ENCODE measurements around the gene TRAK2.
"Not testable (repeated sequence)": the region's sequence is repeated elsewhere in the genome, so short reads cannot be mapped to it uniquely, and the experiment has no call there.

The TRAK2 gene

GRCh38 chr2:201415149-201415548 lies 36.1 kb downstream of the TRAK2 start:
- no peak for DNase-seq (ENCODE audit: low spot score)

- DNase-seq (ENCODE audit: low spot score) = no peak
Observed at GRCh38 chr2:201414099-201415023, 36.9 kb downstream of the TRAK2 start.

- no peak for DNase-seq (ENCODE audit: low spot score)
Observed at GRCh38 chr2:201413552-201413951, 37.7 kb downstream of the TRAK2 start.

- no peak for DNase-seq (ENCODE audit: low spot score)
Observed at GRCh38 chr2:201413143-201413542, 38.1 kb downstream of the TRAK2 start.

- DNase-seq (ENCODE audit: low spot score) = no peak
Observed at GRCh38 chr2:201411421-201411820, 39.8 kb downstream of the TRAK2 start.

GRCh38 chr2:201408931-201409330 lies 42.3 kb downstream of the TRAK2 start:
- DNase-seq (ENCODE audit: low spot score) = no peak

- DNase-seq (ENCODE audit: low spot score) = no peak
Observed at GRCh38 chr2:201407265-201407664, 44.0 kb downstream of the TRAK2 start.

- DNase-seq (ENCODE audit: low spot score) = peak; percentile 41
Observed at GRCh38 chr2:201406077-201406662, 45.1 kb downstream of the TRAK2 start.

GRCh38 chr2:201404699-201405280 lies 46.5 kb downstream of the TRAK2 start:
- DNase-seq (ENCODE audit: low spot score) = no peak

- DNase-seq (ENCODE audit: low spot score) = no peak
Observed at GRCh38 chr2:201403880-201404279, 47.4 kb downstream of the TRAK2 start.

GRCh38 chr2:201402651-201403562 lies 48.4 kb downstream of the TRAK2 start:
- no peak for DNase-seq (ENCODE audit: low spot score)

GRCh38 chr2:201401815-201402214 lies 49.4 kb downstream of the TRAK2 start:
- DNase-seq (ENCODE audit: low spot score) = no peak

- DNase-seq (ENCODE audit: low spot score) = no peak
Observed at GRCh38 chr2:201396595-201396994, 54.7 kb downstream of the TRAK2 start.

- no peak for DNase-seq (ENCODE audit: low spot score)
Observed at GRCh38 chr2:201383136-201383535, 68.1 kb downstream of the TRAK2 start.

- DNase-seq (ENCODE audit: low spot score) = no peak
Observed at GRCh38 chr2:201378496-201379397, 72.5 kb downstream of the TRAK2 start.

GRCh38 chr2:201377218-201377617 lies 74.0 kb downstream of the TRAK2 start:
- DNase-seq (ENCODE audit: low spot score) = no peak

- no peak for DNase-seq (ENCODE audit: low spot score)
Observed at GRCh38 chr2:201369775-201370174, 81.5 kb downstream of the TRAK2 start.

- DNase-seq (ENCODE audit: low spot score) = not testable (repeated sequence)
Observed at GRCh38 chr2:201369318-201369717, 81.9 kb downstream of the TRAK2 start.

- no peak for DNase-seq (ENCODE audit: low spot score)
Observed at GRCh38 chr2:201366146-201366545, 85.1 kb downstream of the TRAK2 start.

- peak; percentile 10 for DNase-seq (ENCODE audit: low spot score)
Observed at GRCh38 chr2:201363857-201364560, 87.2 kb downstream of the TRAK2 start.
